ENCODE data around the gene HSPB6.

DNA sequence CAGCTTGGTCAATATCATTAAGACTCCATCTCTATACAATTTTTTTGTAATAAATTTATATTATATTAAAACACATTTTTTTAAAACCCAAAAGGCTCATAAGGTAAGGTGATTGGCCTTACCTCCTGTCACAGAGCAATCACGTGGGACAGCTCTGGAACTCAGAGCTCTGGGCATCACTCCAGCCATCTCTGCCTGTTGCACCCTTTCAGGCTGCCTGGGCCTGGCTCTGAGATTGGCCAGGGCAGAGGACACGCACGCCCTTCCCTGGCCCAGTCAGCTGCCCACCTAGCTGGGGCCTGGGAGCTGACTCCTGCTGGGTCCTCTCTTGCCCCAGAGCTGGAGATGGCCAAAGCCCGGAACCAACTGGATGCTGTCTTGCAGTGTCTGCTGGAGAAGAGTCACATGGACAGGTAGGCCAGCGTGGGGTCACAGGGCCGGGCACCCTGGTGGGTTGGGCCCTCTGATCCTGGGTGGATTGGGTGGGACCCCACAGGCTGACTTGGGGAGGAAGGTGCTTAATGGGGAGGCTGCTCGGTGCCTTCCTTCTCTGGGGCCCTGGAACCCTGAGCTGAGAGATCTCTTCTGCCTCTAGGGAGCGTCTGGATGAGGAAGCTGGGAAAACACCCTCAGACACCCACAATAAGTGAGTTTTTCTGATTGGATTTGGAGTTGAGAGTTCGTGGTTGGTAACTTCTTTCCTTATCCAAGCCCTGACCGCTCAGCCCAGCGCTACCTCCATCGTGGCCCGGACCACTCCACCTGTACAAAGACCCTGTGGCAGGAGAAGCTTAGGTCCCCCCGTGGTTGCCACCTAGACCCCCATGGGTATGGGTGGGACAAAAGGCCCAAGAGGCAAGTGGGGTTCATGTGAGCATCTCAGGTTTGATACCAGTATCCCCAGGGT lies 4.7 kb downstream of the HSPB6 start:
- TF ChIP-seq SUZ12 (IDR thresholded peaks at IDR 0.05; ENCODE audit: extremely low read depth, insufficient read depth, insufficient read length) = no peak
- TF ChIP-seq YY1 (IDR thresholded peaks at IDR 0.05; ENCODE audit: insufficient read depth, insufficient read length) = no peak
